A549 (cell line): ENCODE data around the gene SETD1B. TPM values are rescaled to one million over a fixed set of nuclear protein-coding genes. Genes with fewer than 3 reads are reported as not detected.

Experiments
- ATAC-seq, 2 experiments: fragments of 200-7000 bp in 1 of 2; fragments of >200 bp in 1 of 2; cut with Nextera tagmentation in 1 of 2; cut with Tn5 transposase in 1 of 2; 3 replicates each; pipeline versions ENCODE4 v1.8.0 to v1.9.1; 2018 to 2020; ENCODE audit warnings: mild to moderate bottlenecking in 1 of 2, moderate library complexity in 1 of 2
- CTCF ChIA-PET: fragments of 300-600 bp; sonication (Branson Sonifier 250); formaldehyde crosslinking; extraction: SDS; loops from one replicate; lab custom pipeline; 2021; ENCODE audit warnings: antibody characterized with exemption, inconsistent platforms; lab: Yijun Ruan, JAX
- POLR2A ChIA-PET: fragments of 350-600 bp; formaldehyde crosslinking; extraction: SDS; loops from one replicate; lab custom pipeline; 2021; ENCODE audit warnings: antibody characterized with exemption, inconsistent platforms; lab: Yijun Ruan, JAX
- DNase-seq, 2 experiments: peaks; one replicate each; pipeline versions ENCODE4 v3.0.0 to v3.0.0-alpha.2; 2011 to 2016; ENCODE audit warnings: low read depth in 1 of 2, low spot score in 1 of 2
- FAIRE-seq: peaks from 2 replicates; lab custom pipeline; 2011; peaks lifted over from hg19 to GRCh38; lab: Jason Lieb, UNC
- H3K27ac ChIP-seq, 2 experiments: fragments of >200 bp; sonication (Bioruptor Twin); formaldehyde crosslinking; 3 replicates each; pipeline ENCODE4 v1.5.1; 2016 to 2017
- H3K4me1 ChIP-seq: fragments of >200 bp; sonication (Bioruptor Twin); formaldehyde crosslinking; 3 replicates; pipeline ENCODE4 v1.6.1; 2016
- H3K4me2 ChIP-seq: fragments of >200 bp; sonication (Bioruptor Twin); formaldehyde crosslinking; 3 replicates; pipeline ENCODE4 v1.6.1; 2016
- H3K4me3 ChIP-seq: fragments of >200 bp; sonication (Bioruptor Twin); formaldehyde crosslinking; 3 replicates; pipeline ENCODE4 v1.5.1; 2016
- H3K9me3 ChIP-seq: fragments of >200 bp; sonication (Bioruptor Twin); formaldehyde crosslinking; 3 replicates; pipeline ENCODE4 v1.6.1; 2016
- BCL3 ChIP-seq: fragments of >200 bp; sonication (Bioruptor Twin); formaldehyde crosslinking; IDR thresholded peaks from 3 replicates; pipeline ENCODE4 v1.6.1; 2016
- CBX2 ChIP-seq: fragments of 200-600 bp; sonication (generic); IDR thresholded peaks from 2 replicates; pipeline ENCODE4 v1.6.1; 2016; ENCODE audit warnings: low read depth, mild to moderate bottlenecking, borderline replicate concordance
- EHF ChIP-seq: fragments of 250-450 bp; sonication (Bioruptor Pico); IDR thresholded peaks from 2 replicates; pipeline ENCODE4 v1.5.0; 2020; ENCODE audit warnings: mild to moderate bottlenecking
- ELK1 ChIP-seq: fragments of 150-350 bp; IDR thresholded peaks from 2 replicates; pipeline ENCODE4 v1.6.1; 2014; ENCODE audit warnings: low read depth, mild to moderate bottlenecking, low read length
- EP300 ChIP-seq, 2 experiments: fragments of >200 bp; sonication (Bioruptor Twin); formaldehyde crosslinking; IDR thresholded peaks; 2 replicates in 1 of 2; 3 replicates in 1 of 2; pipeline ENCODE4 v1.6.1; 2016 to 2017
- FOSL2 ChIP-seq, 2 experiments: fragments of 450-650 bp in 1 of 2; fragments of >200 bp in 1 of 2; sonication (Bioruptor Twin) in 1 of 2; formaldehyde crosslinking; IDR thresholded peaks; 2 replicates each; pipeline versions ENCODE4 v1.5.0 to v1.6.1; 2016 to 2020; ENCODE audit warnings: mild to moderate bottlenecking in 1 of 2, moderate library complexity in 1 of 2
- GATA3 ChIP-seq: IDR thresholded peaks from 2 replicates; pipeline ENCODE4 v1.6.1; 2012; ENCODE audit warnings: borderline replicate concordance
- HMGXB4 ChIP-seq: fragments of 250-450 bp; sonication (Bioruptor Pico); IDR thresholded peaks from 2 replicates; pipeline ENCODE4 v1.5.0; 2021; ENCODE audit warnings: mild to moderate bottlenecking, moderate library complexity, borderline replicate concordance
- HOXB13 ChIP-seq: fragments of 250-450 bp; sonication (Bioruptor Pico); IDR thresholded peaks from 2 replicates; pipeline ENCODE4 v1.5.0; 2020; ENCODE audit warnings: low read depth, mild to moderate bottlenecking, moderate library complexity
- HOXB5 ChIP-seq: fragments of 250-450 bp; sonication (Bioruptor Pico); IDR thresholded peaks from 2 replicates; pipeline ENCODE4 v1.5.0; 2020; ENCODE audit warnings: mild to moderate bottlenecking, moderate library complexity
- JUN ChIP-seq, 2 experiments: fragments of >200 bp; sonication (Bioruptor Twin); formaldehyde crosslinking; IDR thresholded peaks; 2 replicates in 1 of 2; 3 replicates in 1 of 2; pipeline ENCODE4 v1.6.1; 2016 to 2017
- JUNB ChIP-seq: fragments of >200 bp; sonication (Bioruptor Twin); formaldehyde crosslinking; IDR thresholded peaks from 2 replicates; pipeline ENCODE4 v1.6.1; 2016
- KDM5A ChIP-seq: fragments of 200-600 bp; sonication (generic); IDR thresholded peaks from 2 replicates; pipeline ENCODE4 v1.6.1; 2016; ENCODE audit warnings: antibody characterized with exemption, mild to moderate bottlenecking
- MAZ ChIP-seq: fragments of 150-350 bp; IDR thresholded peaks from 2 replicates; pipeline ENCODE4 v1.6.1; 2014; ENCODE audit warnings: antibody characterized with exemption, low read depth, low read length, borderline replicate concordance
- NFE2L2 ChIP-seq: fragments of 150-350 bp; conservative IDR thresholded peaks from 2 replicates; pipeline ENCODE4 v1.6.1; 2014; ENCODE audit warnings: low read length
- PBX3 ChIP-seq: IDR thresholded peaks from 2 replicates; pipeline ENCODE4 v1.6.1; 2012
- PHF8 ChIP-seq: fragments of 200-600 bp; sonication (generic); IDR thresholded peaks from 2 replicates; pipeline ENCODE4 v1.6.1; 2016; ENCODE audit warnings: low read depth, mild to moderate bottlenecking, antibody characterized with exemption, moderate library complexity, borderline replicate concordance
- RCOR1 ChIP-seq: fragments of 150-350 bp; IDR thresholded peaks from 2 replicates; pipeline ENCODE4 v1.6.1; 2014; ENCODE audit warnings: antibody characterized with exemption, low read length, low read depth
- RFX5 ChIP-seq: fragments of 450-650 bp; IDR thresholded peaks from 2 replicates; pipeline ENCODE4 v1.7.1; 2014; ENCODE audit warnings: antibody characterized with exemption, mild to moderate bottlenecking, moderate library complexity
- SMC3 ChIP-seq: fragments of >200 bp; sonication (Bioruptor Twin); formaldehyde crosslinking; IDR thresholded peaks from 3 replicates; pipeline ENCODE4 v1.6.1; 2018; ENCODE audit warnings: inconsistent platforms
- TFCP2L1 ChIP-seq: fragments of 250-450 bp; sonication (Bioruptor Pico); IDR thresholded peaks from 2 replicates; pipeline ENCODE4 v1.5.0; 2021; ENCODE audit warnings: mild to moderate bottlenecking
- TP53 ChIP-seq: fragments of 250-450 bp; sonication (Bioruptor Pico); IDR thresholded peaks from 2 replicates; pipeline ENCODE4 v1.5.0; 2021; ENCODE audit warnings: mild to moderate bottlenecking, moderate library complexity
- ZSCAN20 ChIP-seq: fragments of 250-450 bp; sonication (Bioruptor Pico); IDR thresholded peaks from 2 replicates; pipeline ENCODE4 v1.8.0; 2022; ENCODE audit warnings: mild to moderate bottlenecking, moderate library complexity
- WGBS: methylation state at CpG from one replicate; pipeline ENCODE4 v1.1.6; 2017; ENCODE audit errors: missing lambda C conversion rate; 5-methylcytosine and 5-hydroxymethylcytosine counted together
- polyA plus RNA-seq, 4 experiments: library from polyadenylated mRNA; depleted of rRNA in 3 of 4; stranded (reverse); fragments of >200 nt; fragmentation: RNase III in 1 of 4; extraction: RNeasy Plus Mini Kit Qiagen cat#74134 plus additional on column Dnase treatment in 1 of 4; gene quantifications; 2 replicates in 3 of 4; 3 replicates in 1 of 4; pipeline ENCODE4 v1.2.3, GENCODE V29; 2011 to 2017
- TF ChIP-seq, protein P1 (sequence below): IDR thresholded peaks from 2 replicates; pipeline ENCODE4 v1.6.1; 2012

SETD1B gene
- polyA plus RNA-seq, 2 of the 4 experiments (the other 2 are of a cell fraction): 1.1 to 8.6 TPM

DNA sequence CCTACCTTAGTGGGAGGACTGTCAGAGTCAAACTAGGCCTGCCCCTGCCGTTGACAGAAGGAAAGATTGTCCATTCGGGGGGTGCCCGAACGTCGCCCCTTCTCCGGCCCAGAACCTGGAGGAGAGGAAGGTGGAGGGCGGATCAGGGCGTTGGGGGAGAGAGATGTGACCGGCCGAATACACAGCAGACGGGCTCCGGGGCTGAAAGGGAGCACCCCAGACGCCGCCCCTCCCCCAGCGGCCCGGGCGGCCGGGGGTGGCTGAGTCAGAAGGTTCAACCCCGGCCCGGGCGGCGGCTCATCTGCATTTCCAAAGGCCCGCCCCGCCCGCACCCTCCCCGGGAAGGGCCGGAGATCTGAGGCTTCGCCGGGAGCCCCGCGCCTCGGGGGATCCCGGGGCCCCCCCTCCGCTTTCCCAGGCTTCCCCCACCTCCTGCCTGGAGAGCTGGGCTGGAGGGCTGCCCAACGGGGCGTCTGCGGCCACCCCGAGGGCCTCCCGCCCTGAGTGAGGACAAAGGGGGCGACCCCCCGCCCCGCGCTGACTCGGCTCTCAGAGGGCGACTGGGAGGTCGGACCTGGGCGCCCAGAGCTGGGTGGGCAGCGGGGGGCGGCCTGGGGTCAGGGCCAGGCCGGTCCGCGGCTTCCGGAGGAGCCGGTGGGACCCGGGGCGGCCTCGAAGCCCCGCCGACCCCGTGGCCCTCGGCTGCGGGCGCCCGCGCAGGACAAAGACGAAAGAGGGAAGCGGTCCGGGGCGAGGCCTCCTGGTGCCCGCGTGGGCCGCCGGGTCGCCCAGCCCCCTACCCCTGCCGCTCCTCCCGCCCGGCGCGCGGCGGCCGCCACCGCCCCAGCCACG is 3.7 kb upstream of the SETD1B start:
- TF ChIP-seq EP300 (IDR thresholded peaks at IDR 0.05): peak; percentile 36 to 51; a peak in 2 of 5 replicates
- TF ChIP-seq HOXB13 (CRISPR knock-in tag): no peak
- no peak for TF ChIP-seq KDM5A
- TF ChIP-seq TP53 (CRISPR knock-in tag): peak; percentile 90
- peak; percentile 88 to 90 for TF ChIP-seq JUN (IDR thresholded peaks at IDR 0.05)
- TF ChIP-seq MAZ: 0 out of 2 replicates have a peak, but pooled peaks have one; percentile 57
- TF ChIP-seq ELK1: no peak
- TF ChIP-seq BCL3: peak; percentile 79
- no peak for TF ChIP-seq NFE2L2
- TF ChIP-seq, protein P1, sequence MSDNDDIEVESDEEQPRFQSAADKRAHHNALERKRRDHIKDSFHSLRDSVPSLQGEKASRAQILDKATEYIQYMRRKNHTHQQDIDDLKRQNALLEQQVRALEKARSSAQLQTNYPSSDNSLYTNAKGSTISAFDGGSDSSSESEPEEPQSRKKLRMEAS: peak; percentile 53; the same call in 1 of the 2 replicates
- TF ChIP-seq HOXB5 (CRISPR knock-in tag): peak; percentile 26; the same call in 1 of the 2 replicates
- peak; percentile 48 for TF ChIP-seq EHF
- no peak; the same call in 1 of the 2 replicates for TF ChIP-seq ZSCAN20 (CRISPR knock-in tag)
- no peak for TF ChIP-seq HMGXB4 (CRISPR knock-in tag)
- TF ChIP-seq SMC3: no peak
- no peak for TF ChIP-seq GATA3
- peak; percentile 50; the same call in 1 of the 2 replicates for TF ChIP-seq PBX3
- TF ChIP-seq RFX5: no peak
- TF ChIP-seq PHF8: no peak
- TF ChIP-seq FOSL2 (IDR thresholded peaks at IDR 0.05): peak; percentile 52; the same call in 1 of the 2 replicates
- peak; percentile 93 for TF ChIP-seq FOSL2 (CRISPR knock-in tag; IDR thresholded peaks at IDR 0.05)
- TF ChIP-seq RCOR1: no peak
- peak; percentile 49; the same call in 1 of the 2 replicates for TF ChIP-seq JUNB
- TF ChIP-seq TFCP2L1 (CRISPR knock-in tag): 0 out of 2 replicates have a peak, but pooled peaks have one; percentile 58
- no peak for TF ChIP-seq CBX2
- POLR2A ChIA-PET: interaction anchor here (1.1 to 3.0 kb wide), 5 partner anchors 11 to 174 kb away, joined by 3 to 10 read pairs (median 4); partner anchors contain the start of genes ORAI1 and PSMD9
- peak overlapping the region; percentile 60 for H3K4me3 ChIP-seq
- peaks cover 59% of the 10 kb centered on the region for H3K4me1 ChIP-seq
- peak; percentile 19 to 39 for ATAC-seq
- peak overlapping the region; percentile 78 for H3K4me2 ChIP-seq
- 3% methylated on average over 11 of the region's 84 CpGs for WGBS
- H3K9me3 ChIP-seq: no peaks in the 10 kb centered on the region
- peak; percentile 91 to 94 for DNase-seq
- FAIRE-seq: no peak
- H3K27ac ChIP-seq: peak overlapping the region; percentile 100
- CTCF ChIA-PET: interaction anchor here (9.2 to 72.2 kb wide), 3 partner anchors 10 to 90 kb away, joined by 195 to 2657 read pairs (median 2657); partner anchors contain the start of genes PSMD9, RHOF and SETD1B
